H1 (cell line): ENCODE data around the gene PAXX. TPM values are rescaled to one million over a fixed set of nuclear protein-coding genes. Genes with fewer than 3 reads are reported as not detected.

ENCODE experiments used
- CHD2 ChIP-seq: IDR thresholded peaks from 2 replicates; pipeline ENCODE4 v1.6.1; 2012; ENCODE audit warnings: low read length, improper control_type of control experiment
- CHD7 ChIP-seq: fragments of 300-600 bp; sonication (generic); IDR thresholded peaks from 2 replicates; pipeline ENCODE4 v1.7.1; 2012; ENCODE audit warnings: low read length, moderate library complexity, mild to moderate bottlenecking, inconsistent platforms; ENCODE audit not compliant: insufficient replicate concordance
- CTCF ChIP-seq, 3 experiments: IDR thresholded peaks; 1 replicate in 2 of 3; 2 replicates in 1 of 3; pipeline versions ENCODE4 v1.5.1 to v1.6.1; 2011; ENCODE audit warnings: low read length in 3 of 3, mild to moderate bottlenecking in 3 of 3, inconsistent platforms in 2 of 3, low read depth in 1 of 3, moderate library complexity in 1 of 3; ENCODE audit not compliant: insufficient read depth in 1 of 3; ENCODE audit errors: control extremely low read depth in 1 of 3
- FOSL1 ChIP-seq: IDR thresholded peaks from 2 replicates; pipeline ENCODE4 v1.6.1; 2011; ENCODE audit warnings: mild to moderate bottlenecking, low read depth, low read length, moderate library complexity; ENCODE audit not compliant: insufficient read depth
- MAX ChIP-seq: IDR thresholded peaks from 2 replicates; pipeline ENCODE4 v1.6.1; 2012; ENCODE audit warnings: inconsistent platforms
- TAF7 ChIP-seq: optimal IDR thresholded peaks from 2 replicates; pipeline ENCODE3; 2011; ENCODE audit warnings: low read depth, mild to moderate bottlenecking, inconsistent platforms, low read length, moderate library complexity, borderline replicate concordance
- polyA plus RNA-seq, 7 experiments: library from polyadenylated mRNA; depleted of rRNA in 3 of 7; stranded (reverse) in 5 of 7; unstranded in 2 of 7; fragments of >200 nt in 5 of 7; fragments of 200-250 nt in 2 of 7; gene quantifications; 1 replicate in 5 of 7; 2 replicates in 1 of 7; 4 replicates in 1 of 7; pipeline versions ENCODE4 v1.2.1 to v1.2.3, GENCODE V29; 2011 to 2013; ENCODE audit warnings: missing spikeins in 2 of 7, mixed read lengths in 2 of 7
- total RNA-seq: library from RNA; stranded (reverse); fragmentation: NEBNext Ultra II Directional; extraction: Animal tissue kit (Norgen Biotek cat#: 25700); gene quantifications from 2 replicates; pipeline ENCODE4 v1.2.1, GENCODE V29; 2021

The PAXX gene
- total and polyA plus RNA-seq, 2 of the 8 experiments (the other 6 are each of a cell fraction or from before 2014, with no cell fraction given), result 43.4 to 45.9 TPM

DNA sequence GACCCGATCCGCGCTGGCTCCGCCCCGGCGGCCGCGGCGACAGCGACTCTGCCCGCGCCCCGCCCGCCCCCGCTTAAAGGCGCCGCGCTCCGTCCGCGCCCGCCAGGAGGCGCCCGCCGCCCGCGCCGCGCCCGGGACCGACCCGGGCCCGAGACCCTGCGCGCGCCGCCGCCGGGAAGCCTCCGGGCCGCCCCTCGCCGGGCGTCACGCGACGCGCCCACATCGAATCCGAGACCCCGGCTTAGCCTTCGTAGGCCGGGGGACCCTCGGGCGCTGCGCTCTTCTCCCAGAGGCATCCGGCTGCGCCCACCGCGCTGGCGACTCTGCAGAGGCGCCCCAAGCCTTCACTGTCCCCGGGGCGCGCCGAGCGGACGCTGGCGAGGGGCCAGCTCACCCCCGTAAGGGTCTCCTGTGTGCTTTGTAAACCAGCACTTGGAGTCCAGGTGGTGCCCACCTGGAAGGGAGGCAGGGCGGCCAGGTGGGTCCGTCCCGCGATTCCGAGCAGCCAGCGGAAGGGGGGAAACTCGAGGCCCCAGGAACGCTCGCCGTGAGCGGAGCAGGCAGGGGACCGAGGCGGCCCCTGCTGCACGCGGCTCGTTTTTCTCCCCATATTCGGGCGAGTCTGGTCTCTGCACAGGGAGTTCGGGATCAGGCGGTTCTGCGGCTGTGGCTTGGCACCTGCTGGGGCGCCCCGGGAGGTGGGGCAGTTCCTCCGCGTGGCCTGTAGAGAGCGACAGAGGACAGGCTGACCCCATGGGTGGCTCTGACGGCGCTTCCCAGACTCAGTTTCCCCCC lies 36.2 kb downstream of the PAXX start (continued):
- TF ChIP-seq CHD7, result no peak
- peak in 2 of 3 experiments; percentile 44 to 53; a peak in 3 of 4 replicates for TF ChIP-seq CTCF (IDR thresholded peaks at IDR 0.05; ENCODE audit: control extremely low read depth in 1 of 3, insufficient read depth in 1 of 3, low read depth in 1 of 3, low read length in 3 of 3)
- no peak for TF ChIP-seq CHD2
- no peak; the same call in none of the 2 replicates for TF ChIP-seq MAX
- TF ChIP-seq TAF7, result no peak
- TF ChIP-seq FOSL1, result no peak
